ELR (cell line): Measurements from ENCODE around the gene CCNJL.
A peak's percentile ranks its signal among the peaks of the same experiment; 100 is the strongest.

ENCODE experiments used
- DNase-seq: peaks from one replicate; pipeline ENCODE4 v3.0.0-alpha.2; 2015; ENCODE audit warnings: low read depth

Gene CCNJL

DNA sequence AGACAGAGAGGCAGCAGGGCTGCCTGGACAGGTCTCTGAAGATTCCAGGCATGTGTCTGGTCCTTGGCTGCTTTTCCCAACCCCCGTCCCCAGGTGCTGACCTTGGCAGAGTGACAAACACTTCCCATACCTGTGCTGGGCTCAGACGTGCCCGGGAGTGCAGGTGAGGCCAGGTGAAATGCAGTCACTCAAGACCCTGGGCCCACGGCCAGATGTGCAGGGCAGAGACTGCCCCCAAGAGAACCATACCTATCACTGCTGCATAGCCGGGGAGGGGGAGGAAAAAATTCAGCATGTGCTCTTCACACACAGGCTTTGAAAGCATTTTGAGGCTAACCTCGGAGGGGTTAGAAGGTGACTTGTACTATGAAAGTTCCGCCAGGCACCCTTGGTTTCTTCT lies 22.6 kb downstream of the CCNJL start:
- DNase-seq = no peak

DNA sequence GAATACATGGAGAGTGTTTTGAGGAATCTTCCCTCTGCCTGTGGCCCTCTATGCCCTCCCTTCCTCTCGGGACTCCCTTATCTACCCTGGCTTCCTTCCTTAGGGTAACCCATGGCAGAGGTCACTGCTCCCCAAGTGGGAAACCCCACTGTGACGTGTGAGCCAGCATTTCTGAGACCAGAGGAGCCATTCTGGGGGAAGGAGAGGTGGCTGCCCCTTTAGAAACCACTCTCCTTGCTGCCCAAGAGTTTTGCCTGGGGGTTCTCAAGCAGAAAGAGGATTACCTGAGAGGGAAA lies 23.1 kb downstream of the CCNJL start:
- no peak for DNase-seq

GRCh38 chr5:160287378-160288051 lies 24.8 kb downstream of the CCNJL start:
- peak; percentile 18 for DNase-seq

- DNase-seq = no peak
These were observed 25.4 kb downstream of the CCNJL start for GRCh38 chr5:160286947-160287346.

- DNase-seq = no peak
These were observed 27.0 kb downstream of the CCNJL start for GRCh38 chr5:160285316-160285715.

GRCh38 chr5:160284291-160284873 lies 28.0 kb downstream of the CCNJL start:
- DNase-seq = no peak

DNA sequence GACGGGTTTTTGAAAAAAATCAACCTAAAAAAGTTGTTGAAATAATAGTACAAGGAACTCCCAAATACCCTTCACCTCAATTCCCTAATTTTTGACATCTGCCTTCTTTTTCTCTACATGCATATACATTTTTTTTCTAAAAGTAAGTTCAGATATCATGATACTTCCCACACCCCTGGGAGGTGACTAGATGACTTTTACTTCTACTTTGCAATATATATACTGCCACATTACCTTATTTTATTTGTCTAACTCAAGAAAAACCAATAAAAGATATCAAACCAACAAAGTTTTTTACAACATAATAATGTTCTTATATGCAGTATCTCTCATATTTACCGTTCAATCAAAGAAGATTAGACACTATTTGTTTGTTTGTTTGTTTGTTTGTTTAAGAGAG lies 31.1 kb downstream of the CCNJL start:
- DNase-seq = no peak

DNA sequence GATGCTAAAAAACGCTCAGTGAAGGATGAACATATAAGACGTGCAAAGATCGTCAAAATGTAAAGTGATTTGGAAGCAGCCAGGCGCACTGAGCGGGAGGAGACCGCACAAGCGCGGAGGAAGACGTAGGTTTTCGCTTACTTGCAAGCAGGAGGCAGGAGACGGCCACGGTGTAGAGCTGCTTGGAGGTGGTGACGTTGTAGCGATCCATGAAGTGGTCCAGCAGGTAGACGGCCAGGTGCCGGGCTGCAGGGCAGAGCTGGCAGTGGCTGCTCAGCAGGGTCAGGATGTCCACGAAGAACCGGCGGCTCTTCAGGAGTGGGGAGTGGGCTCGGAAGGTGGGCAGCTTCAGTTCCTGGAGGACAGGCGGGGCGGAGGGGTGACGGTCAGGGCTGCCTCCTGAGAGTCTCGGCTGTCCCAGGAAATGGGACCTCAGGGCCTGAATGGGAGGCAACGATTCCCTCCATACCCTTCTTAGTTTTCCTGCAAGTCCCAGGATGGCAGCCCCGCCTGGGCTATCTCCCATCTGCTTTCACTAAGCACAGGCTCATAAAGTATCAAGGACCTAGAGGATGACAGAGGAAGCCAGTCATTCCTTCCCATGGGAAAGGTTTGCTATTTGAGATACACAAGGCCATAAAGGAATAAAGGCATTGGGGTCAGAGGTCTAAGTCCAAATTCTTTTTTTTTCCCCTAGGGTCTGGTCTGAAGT lies 31.8 kb downstream of the CCNJL start:
- no peak for DNase-seq

DNA sequence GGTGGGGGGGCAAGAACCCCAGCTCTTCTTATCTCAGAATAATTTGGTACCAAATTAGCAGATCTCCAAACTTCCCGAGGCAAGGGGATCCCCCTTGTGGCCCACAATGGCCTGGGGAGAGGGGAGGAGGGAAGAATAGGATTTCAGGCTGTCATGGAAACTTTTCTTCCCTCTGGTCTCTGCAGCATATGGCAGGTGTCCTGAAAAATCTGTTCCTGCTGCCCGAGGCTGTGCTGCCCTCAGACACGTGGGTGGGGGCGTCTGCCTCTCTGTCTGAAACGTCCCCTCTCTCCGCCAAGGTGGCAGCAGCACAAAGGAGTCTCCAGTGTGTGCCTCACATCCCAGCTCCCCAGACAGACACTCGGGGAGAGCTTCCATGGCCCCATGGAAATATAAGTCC lies 34.0 kb downstream of the CCNJL start:
- no peak for DNase-seq

GRCh38 chr5:160274483-160274931 lies 37.9 kb downstream of the CCNJL start:
- no peak for DNase-seq

- no peak for DNase-seq
These were observed 39.5 kb downstream of the CCNJL start for GRCh38 chr5:160272889-160273288.

GRCh38 chr5:160272264-160272663 lies 40.1 kb downstream of the CCNJL start:
- no peak for DNase-seq

DNA sequence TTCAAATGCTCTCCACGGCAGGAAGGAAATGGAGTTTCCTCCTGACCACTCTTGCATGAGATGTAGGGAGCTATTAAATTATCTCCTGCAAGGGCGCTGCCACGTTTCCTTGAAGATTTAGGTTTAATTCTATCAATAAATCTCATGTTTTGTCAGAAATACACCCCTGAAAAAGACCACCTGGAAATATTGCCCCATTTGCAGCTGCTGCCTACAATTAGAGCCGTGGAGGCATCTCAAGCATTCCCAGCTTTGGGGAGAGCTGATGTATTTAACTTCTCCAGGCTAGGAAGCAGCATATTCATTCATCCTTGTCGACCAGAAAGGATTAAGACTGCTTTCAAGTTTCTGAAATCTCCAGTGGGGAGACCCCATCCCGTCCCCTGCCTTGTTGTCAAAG lies 40.5 kb downstream of the CCNJL start:
- DNase-seq = no peak

GRCh38 chr5:160271396-160271795 lies 41.0 kb downstream of the CCNJL start:
- no peak for DNase-seq

GRCh38 chr5:160270704-160271103 lies 41.7 kb downstream of the CCNJL start:
- no peak for DNase-seq

DNA sequence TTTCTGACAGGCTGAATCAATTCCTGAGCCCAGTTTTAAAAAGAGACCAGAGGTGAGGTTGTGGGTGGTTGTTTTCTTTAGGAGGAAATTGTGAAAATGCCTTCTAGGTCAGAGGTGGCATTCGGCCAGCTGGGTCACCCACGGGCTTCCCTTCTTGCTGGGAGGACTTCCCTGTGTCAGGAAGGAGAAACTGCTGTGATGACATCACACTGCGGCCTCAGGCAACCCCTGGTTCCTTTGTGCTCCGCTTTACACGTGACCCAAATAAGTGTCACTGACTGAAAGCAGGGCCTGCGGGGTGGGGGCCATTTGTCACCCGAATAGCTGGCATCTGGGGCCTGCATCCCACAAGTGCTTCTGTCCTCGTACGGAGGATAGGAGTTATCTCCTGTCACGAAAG lies 43.3 kb downstream of the CCNJL start:
- peak; percentile 68 for DNase-seq

- DNase-seq = no peak
These were observed 44.2 kb downstream of the CCNJL start for GRCh38 chr5:160268121-160268520.

GRCh38 chr5:160266752-160267345 lies 45.5 kb downstream of the CCNJL start:
- no peak for DNase-seq

- DNase-seq = no peak
These were observed 46.3 kb downstream of the CCNJL start for GRCh38 chr5:160266044-160266443.

DNA sequence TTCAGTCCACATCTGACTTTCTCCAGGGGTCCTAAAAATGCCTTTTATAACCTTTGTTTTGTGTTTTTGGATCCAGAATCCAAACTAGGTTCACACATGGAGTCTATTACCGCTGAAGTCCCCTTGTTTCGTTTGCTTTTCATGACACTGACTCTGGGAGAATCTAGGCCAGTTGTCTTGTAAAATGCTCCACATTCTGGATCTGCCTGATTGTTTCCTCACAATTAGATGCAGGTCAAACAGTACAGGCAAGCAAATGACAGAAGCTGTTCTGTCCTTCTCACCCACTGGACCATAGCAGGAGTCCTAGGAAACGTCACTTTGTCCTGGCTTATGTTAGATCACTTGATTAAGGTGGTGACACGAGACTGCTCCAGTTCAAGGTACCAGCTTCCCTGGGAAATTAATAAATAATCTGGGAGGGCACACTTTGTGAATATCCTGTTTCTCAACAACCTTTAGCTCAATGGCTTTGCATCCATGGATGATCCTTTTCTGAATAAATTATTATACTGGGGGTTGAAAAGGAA lies 49.0 kb downstream of the CCNJL start:
- DNase-seq = no peak

- no peak for DNase-seq
These were observed 50.0 kb downstream of the CCNJL start for GRCh38 chr5:160262151-160263074.
